H9 (cell line): ENCODE results near the gene MVD. TPM values are rescaled to one million over a fixed set of nuclear protein-coding genes. Genes with fewer than 3 reads are reported as not detected.

ENCODE experiments used
- DNase-seq: peaks from one replicate; pipeline ENCODE4 v3.0.0-alpha.2; 2017
- H2AFZ ChIP-seq: one replicate; pipeline ENCODE4 v1.6.1; 2013; ENCODE audit warnings: mild to moderate bottlenecking, low read length, control low read depth, moderate library complexity
- H2AK5ac ChIP-seq: 2 replicates; pipeline ENCODE4 v1.6.1; 2013; ENCODE audit warnings: low read length, control low read depth, mixed read lengths; ENCODE audit not compliant: insufficient read length
- H2BK120ac ChIP-seq: one replicate; pipeline ENCODE4 v1.6.1; 2013; ENCODE audit warnings: low read depth, mild to moderate bottlenecking, low read length, control low read depth, inconsistent platforms; ENCODE audit not compliant: poor library complexity, severe bottlenecking
- H2BK12ac ChIP-seq: 2 replicates; pipeline ENCODE4 v1.6.1; 2013; ENCODE audit warnings: low read length, control low read depth, mixed read lengths, low read depth; ENCODE audit not compliant: insufficient read length
- H2BK15ac ChIP-seq: 2 replicates; pipeline ENCODE4 v1.6.1; 2013; ENCODE audit warnings: low read depth, low read length, control low read depth
- H2BK20ac ChIP-seq: one replicate; pipeline ENCODE4 v1.6.1; 2013; ENCODE audit warnings: low read depth, mild to moderate bottlenecking, low read length, control low read depth, inconsistent platforms; ENCODE audit not compliant: poor library complexity, severe bottlenecking
- H2BK5ac ChIP-seq: 2 replicates; pipeline ENCODE4 v1.6.1; 2013; ENCODE audit warnings: low read length, control low read depth, mixed read lengths; ENCODE audit not compliant: insufficient read length
- H3K14ac ChIP-seq: 2 replicates; pipeline ENCODE4 v1.6.1; 2013; ENCODE audit warnings: low read length, control low read depth; ENCODE audit not compliant: insufficient read depth
- H3K18ac ChIP-seq: 2 replicates; pipeline ENCODE4 v1.6.1; 2013; ENCODE audit warnings: low read depth, mild to moderate bottlenecking, mixed read lengths, low read length, control low read depth; ENCODE audit not compliant: insufficient read length
- H3K23ac ChIP-seq: 2 replicates; pipeline ENCODE4 v1.6.1; 2013; ENCODE audit warnings: low read length, control low read depth, mixed read lengths, low read depth; ENCODE audit not compliant: insufficient read length
- H3K23me2 ChIP-seq: 2 replicates; pipeline ENCODE4 v1.6.1; 2013; ENCODE audit warnings: low read depth, mild to moderate bottlenecking, mixed read lengths, low read length, control low read depth; ENCODE audit not compliant: insufficient read length, poor library complexity, severe bottlenecking
- H3K27ac ChIP-seq: 2 replicates; pipeline ENCODE4 v1.5.1; 2013; ENCODE audit warnings: low read length, control low read depth, mixed read lengths, low read depth; ENCODE audit not compliant: insufficient read length
- H3K27me3 ChIP-seq: 2 replicates; pipeline ENCODE4 v1.6.1; 2013; ENCODE audit warnings: low read length, control low read depth, inconsistent platforms; ENCODE audit not compliant: insufficient read depth
- H3K4ac ChIP-seq: 2 replicates; pipeline ENCODE4 v1.6.1; 2013; ENCODE audit warnings: low read depth, mild to moderate bottlenecking, control low read depth, inconsistent platforms, low read length, moderate library complexity
- H3K4me1 ChIP-seq: 2 replicates; pipeline ENCODE4 v1.6.1; 2013; ENCODE audit warnings: low read length, control low read depth, inconsistent platforms; ENCODE audit not compliant: insufficient read depth
- H3K4me2 ChIP-seq: 2 replicates; pipeline ENCODE4 v1.6.1; 2013; ENCODE audit warnings: low read length, control low read depth, mixed read lengths; ENCODE audit not compliant: insufficient read length, insufficient read depth
- H3K56ac ChIP-seq: 2 replicates; pipeline ENCODE4 v1.6.1; 2013; ENCODE audit warnings: low read depth, mild to moderate bottlenecking, mixed read lengths, low read length, control low read depth; ENCODE audit not compliant: insufficient read length
- H3K79me1 ChIP-seq: 2 replicates; pipeline ENCODE4 v1.6.1; 2013; ENCODE audit warnings: low read depth, mild to moderate bottlenecking, moderate library complexity, low read length, control low read depth, inconsistent platforms; ENCODE audit not compliant: insufficient read depth, poor library complexity, severe bottlenecking
- H3K79me2 ChIP-seq: 2 replicates; pipeline ENCODE4 v1.6.1; 2013; ENCODE audit warnings: low read length, control low read depth, inconsistent platforms; ENCODE audit not compliant: insufficient read depth
- H3K9ac ChIP-seq: 2 replicates; pipeline ENCODE4 v1.6.1; 2013; ENCODE audit warnings: low read length, control low read depth, mixed read lengths; ENCODE audit not compliant: insufficient read length; ENCODE audit errors: extremely low read depth
- H3K9me3 ChIP-seq: one replicate; pipeline ENCODE4 v1.6.1; 2013; ENCODE audit warnings: low read depth, low read length, inconsistent platforms; ENCODE audit not compliant: control insufficient read depth
- H3T11ph ChIP-seq: one replicate; pipeline ENCODE4 v1.6.1; 2013; ENCODE audit warnings: mild to moderate bottlenecking, low read length, control low read depth, inconsistent platforms
- H4K20me1 ChIP-seq: one replicate; pipeline ENCODE4 v1.6.1; 2013; ENCODE audit not compliant: control insufficient read depth, insufficient read length, insufficient read depth
- H4K5ac ChIP-seq: 2 replicates; pipeline ENCODE4 v1.6.1; 2013; ENCODE audit warnings: low read depth, mild to moderate bottlenecking, mixed read lengths, low read length, control low read depth; ENCODE audit not compliant: insufficient read length
- H4K8ac ChIP-seq: replicated peaks from 2 replicates; pipeline ENCODE4 v1.6.1; 2013; ENCODE audit warnings: low read length, control low read depth, mixed read lengths, low read depth; ENCODE audit not compliant: insufficient read length
- H4K91ac ChIP-seq: 2 replicates; pipeline ENCODE4 v1.6.1; 2013; ENCODE audit warnings: low read depth, mild to moderate bottlenecking, moderate library complexity, mixed read lengths, low read length, control low read depth; ENCODE audit not compliant: insufficient read length
- H3K27ac Mint-ChIP-seq, 3 experiments: 2 replicates in 2 of 3; 3 replicates in 1 of 3; pipeline ENCODE4 v1.8.0; 2020 to 2021; ENCODE audit warnings: mixed read lengths in 3 of 3, mild to moderate bottlenecking in 1 of 3, moderate library complexity in 1 of 3
- H3K27me3 Mint-ChIP-seq: 2 replicates; pipeline ENCODE4 v1.8.0; 2021; ENCODE audit warnings: low read depth, mild to moderate bottlenecking, moderate library complexity, mixed read lengths
- H3K36me3 Mint-ChIP-seq, 3 experiments: 2 replicates in 2 of 3; 3 replicates in 1 of 3; pipeline ENCODE4 v1.8.0; 2020 to 2021; ENCODE audit warnings: low read depth in 3 of 3, mixed read lengths in 3 of 3; ENCODE audit not compliant: insufficient read depth in 1 of 3
- H3K4me1 Mint-ChIP-seq, 2 experiments: 2 replicates each; pipeline ENCODE4 v1.8.0; 2020; ENCODE audit warnings: mixed read lengths in 2 of 2
- H3K4me3 Mint-ChIP-seq, 2 experiments: 2 replicates in 1 of 2; 3 replicates in 1 of 2; pipeline ENCODE4 v1.8.0; 2020 to 2021; ENCODE audit warnings: mild to moderate bottlenecking in 2 of 2, mixed read lengths in 2 of 2, moderate library complexity in 1 of 2
- H3K9me3 Mint-ChIP-seq, 2 experiments: 2 replicates in 1 of 2; 3 replicates in 1 of 2; pipeline ENCODE4 v1.8.0; 2020; ENCODE audit warnings: mild to moderate bottlenecking in 2 of 2, mixed read lengths in 2 of 2, moderate library complexity in 1 of 2
- CTCF ChIP-seq: fragments of 200-600 bp; sonication (generic); conservative IDR thresholded peaks from 3 replicates; pipeline ENCODE4 v1.8.0; 2021; ENCODE audit warnings: antibody characterized with exemption, mild to moderate bottlenecking
- WGBS: extraction: QIAGEN DNeasy Blood & Tissue Kit; methylation state at CpG from one replicate; pipeline ENCODE4 v1.1.7; 2013; ENCODE audit warnings: missing lambda C conversion rate, low lambda C conversion rate, mixed read lengths; ENCODE audit not compliant: insufficient read length; ENCODE audit errors: extremely low coverage; 5-methylcytosine and 5-hydroxymethylcytosine counted together
- total RNA-seq: library from RNA; stranded (reverse); gene quantifications from 2 replicates; pipeline ENCODE4 v1.2.1, GENCODE V29; 2021

MVD gene
- total RNA-seq, 1 experiment from 2014 or later: 53.2 TPM

DNA sequence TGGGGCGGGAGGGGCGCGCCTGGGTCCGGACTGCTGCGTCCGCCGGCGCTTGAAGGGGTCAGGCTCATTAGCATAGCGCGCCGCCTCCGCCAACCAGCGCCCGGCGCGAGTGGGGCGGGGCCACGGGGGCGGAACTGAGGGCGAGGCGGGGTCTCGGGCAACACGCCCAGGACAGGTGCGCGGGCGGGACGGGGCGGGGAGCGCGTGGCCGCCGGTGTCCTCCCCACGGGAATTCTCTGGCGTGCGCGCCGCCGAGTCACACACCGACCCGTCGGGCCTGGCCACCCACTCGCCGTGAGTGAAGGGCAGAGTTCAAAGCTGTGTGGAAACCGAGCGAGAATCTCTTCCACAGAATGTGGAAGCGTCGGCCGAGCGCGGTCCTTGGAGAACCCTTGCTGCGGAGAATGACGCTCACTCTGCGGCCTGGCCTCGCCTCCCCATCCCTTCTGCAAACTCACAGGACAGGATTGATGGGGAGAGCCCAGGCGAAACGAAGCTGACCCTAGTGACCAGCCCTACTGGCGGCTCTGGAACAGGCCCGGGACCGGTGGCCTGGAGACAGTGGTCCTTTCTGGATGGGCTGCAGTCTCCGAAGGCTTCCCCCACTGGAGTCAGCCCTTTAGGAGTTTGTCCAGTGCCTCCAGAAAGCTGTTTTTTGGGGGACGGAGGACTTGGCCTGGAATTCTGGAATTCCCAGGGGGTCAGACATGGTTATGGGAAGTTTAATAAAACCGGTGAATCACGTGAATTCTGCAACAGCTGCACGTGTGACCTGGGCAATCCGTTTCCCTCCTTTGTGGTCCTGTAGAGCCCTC lies 23.8 kb upstream of the MVD start, which contains the start of gene SNAI3:
Gene SNAI3, minus strand, starts transcription at position 69 of the 815 bp plus-strand sequence. CDS start 101 bp downstream, outside the sequence.
- peak; percentile 92 for DNase-seq
- H3K9me3 ChIP-seq: no peaks in the 10 kb centered on the region
- H3K4me2 ChIP-seq: peak within 1 kb of the TSS; percentile 48
- no peak within 1 kb of the TSS for H3K4ac ChIP-seq
- peaks cover 12% of the 10 kb centered on the region for H3K23me2 ChIP-seq
- no peak within 1 kb of the TSS for H4K91ac ChIP-seq
- no peaks in the 10 kb centered on the region for H4K20me1 ChIP-seq
- H2BK20ac ChIP-seq: no peak within 1 kb of the TSS
- no peak within 1 kb of the TSS; a peak in 1 of 7 replicates for H3K27ac Mint-ChIP-seq
- TF ChIP-seq CTCF: no peak
- no CpG with 5 or more reads among the region's 65 CpGs for WGBS
- no peaks in the 10 kb centered on the region for H3K79me2 ChIP-seq
- H3K79me1 ChIP-seq: no peaks in the 10 kb centered on the region
- no peak within 1 kb of the TSS for H3K18ac ChIP-seq
- H3K4me1 Mint-ChIP-seq: peaks cover 19 to 26% of the 10 kb centered on the region in 2 experiments
- peaks cover 39% of the 10 kb centered on the region for H3K27me3 Mint-ChIP-seq
- H2BK15ac ChIP-seq: no peak within 1 kb of the TSS
- no peaks in the 10 kb centered on the region for H3K4me1 ChIP-seq
- H3K4me3 Mint-ChIP-seq: peak within 1 kb of the TSS; percentile 75 to 83
- no peak within 1 kb of the TSS for H2AK5ac ChIP-seq
- H3K9ac ChIP-seq: no peak within 1 kb of the TSS
- H2BK12ac ChIP-seq: no peak within 1 kb of the TSS
- no peaks in the 10 kb centered on the region for H3K9me3 Mint-ChIP-seq
- H3K27me3 ChIP-seq: no peaks in the 10 kb centered on the region; the same call in 1 of the 2 replicates
- H3K27ac ChIP-seq: no peak within 1 kb of the TSS
- H3T11ph ChIP-seq: no peak within 1 kb of the TSS
- H3K56ac ChIP-seq: no peak within 1 kb of the TSS
- H3K23ac ChIP-seq: no peak within 1 kb of the TSS
- H2AFZ ChIP-seq: no peak within 1 kb of the TSS
- H2BK120ac ChIP-seq: no peak within 1 kb of the TSS
- H3K36me3 Mint-ChIP-seq: no peaks in the 10 kb centered on the region
- no peak within 1 kb of the TSS for H4K5ac ChIP-seq
- H4K8ac ChIP-seq: no peak within 1 kb of the TSS
- H3K14ac ChIP-seq: no peak within 1 kb of the TSS
- no peak within 1 kb of the TSS for H2BK5ac ChIP-seq
